ENCODE measurements around the gene DDI1.

DDI1 gene

GRCh38 chr11:104078245-104078644 is 41.8 kb downstream of the DDI1 start:
- no peak for DNase-seq (ENCODE audit: low spot score)

DNA sequence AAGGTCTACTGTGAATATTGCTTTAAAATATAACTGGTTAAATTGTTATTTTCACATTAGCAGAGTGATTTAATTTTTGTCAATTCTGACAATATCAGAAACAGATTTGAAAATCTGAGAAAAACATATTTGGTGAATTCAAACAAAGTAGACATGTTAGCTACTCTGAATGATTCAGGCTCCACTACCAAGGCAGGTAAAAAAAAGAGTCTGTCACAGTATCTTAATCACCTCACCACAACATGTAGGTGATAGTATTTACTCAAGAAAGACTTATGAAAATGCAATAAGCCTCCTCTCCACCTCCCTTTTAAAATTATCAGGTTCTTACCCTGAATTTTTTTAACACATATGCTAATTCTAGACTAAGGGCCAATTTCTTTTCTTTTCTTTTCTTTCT is 42.6 kb downstream of the DDI1 start:
- no peak for DNase-seq (ENCODE audit: low spot score)

DNA sequence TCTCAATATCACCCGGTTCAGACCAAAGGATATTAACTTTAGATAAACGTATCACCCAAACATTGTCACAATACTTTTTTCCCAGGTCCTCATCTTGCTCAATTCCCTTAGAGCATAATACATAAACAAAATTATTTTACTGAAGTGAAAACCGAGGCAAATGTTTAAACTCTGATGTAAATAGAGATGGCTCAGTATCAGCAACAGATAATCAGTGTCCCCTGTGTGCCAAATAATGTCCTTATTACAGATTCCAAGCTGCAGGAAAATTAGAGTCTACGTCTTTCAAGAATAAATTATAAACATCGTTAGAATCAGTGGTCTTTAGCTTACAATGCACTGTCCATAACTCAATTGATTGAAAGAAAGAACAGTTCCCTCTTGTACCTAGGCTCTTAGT is 50.2 kb downstream of the DDI1 start:
- DNase-seq (ENCODE audit: low spot score), result no peak
